ENCODE results near the gene CCDC24. TPM values are rescaled to one million over a fixed set of nuclear protein-coding genes. Genes with fewer than 3 reads are reported as not detected.

Gene CCDC24
- total RNA-seq, 5 donors from 2014 or later (not counting 1 experiment from before 2014, with no cell fraction given), result 0.50 to 4.3 (median 1.7) TPM

- H3K36me3 ChIP-seq (ENCODE audit: control insufficient read depth in 2 of 2, extremely low read depth in 1 of 2, insufficient read depth in 1 of 2, low read length in 1 of 2), result peaks cover 3 to 41% of the 10 kb centered on the region in 2 donors
- H3K4me1 Mint-ChIP-seq, result peaks cover 57 to 65% (median 58%) of the 10 kb centered on the region in 3 donors
- under 1% methylated on average over 85 of the region's 93 CpGs for WGBS (ENCODE audit: insufficient coverage)
- ChIA-PET POLR2A (interaction anchor here in 1 of 2 donors (0.5 to 0.6 kb wide), 2 partner anchors 14 to 38 kb away, joined by 5 to 6 read pairs; no protein-coding TSS in a partner anchor), CTCF (interaction anchor here in 1 of 2 donors (1.1 kb wide), 1 partner anchor 29 kb away, joined by 3 read pairs; no protein-coding TSS in a partner anchor)
- peak within 1 kb of the TSS; percentile 91 to 99 for H3K4me3 ChIP-seq (ENCODE audit: control insufficient read depth in 1 of 2, extremely low read depth in 1 of 2, low read length in 1 of 2)
- H3K27ac Mint-ChIP-seq, result peak within 1 kb of the TSS; percentile 94 to 97
- no peaks in the 10 kb centered on the region for H3K27me3 Mint-ChIP-seq
- H3K27ac ChIP-seq (ENCODE audit: low read length), result peak within 1 kb of the TSS; percentile 80
- H3K4me1 ChIP-seq (ENCODE audit: control insufficient read depth in 1 of 2, extremely low read depth in 1 of 2, insufficient read depth in 2 of 2, low read length in 2 of 2), result peaks cover 18 to 61% of the 10 kb centered on the region in 2 experiments
- H3K36me3 Mint-ChIP-seq, result peaks cover 26% of the 10 kb centered on the region
- H3K27me3 ChIP-seq (replicated peaks in 1 of 2; ENCODE audit: control insufficient read depth in 2 of 2, extremely low read depth in 1 of 2, insufficient read depth in 2 of 2, low read length in 1 of 2), result peaks cover 0 to 11% of the 10 kb centered on the region in 2 experiments
- DNase-seq (peak; percentile 80 to 96 (median 91)), ATAC-seq (replicated peaks in 1 of 4) (peak; percentile 78 to 82 (median 80))
- no peaks in the 10 kb centered on the region for H3K9me3 ChIP-seq
- H3K9me3 Mint-ChIP-seq, result no peaks in the 10 kb centered on the region
- peak within 1 kb of the TSS; percentile 88 to 90 (median 88) for H3K4me3 Mint-ChIP-seq
These were observed 16.8 kb upstream of the CCDC24 start, which contains the start of gene ATP6V0B for GRCh38 chr1:43974443-43975248. Gene ATP6V0B (plus strand): TSS chr1:43974960. CDS start chr1:43975041, 81 bp downstream.

- peak overlapping the region; percentile 91 to 99 for H3K4me3 ChIP-seq (ENCODE audit: control insufficient read depth in 1 of 2, extremely low read depth in 1 of 2, low read length in 1 of 2)
- Mint-ChIP-seq H3K4me1 (peaks cover 50 to 62% (median 56%) of the 10 kb centered on the region in 3 donors), H3K36me3 (peaks cover 26% of the 10 kb centered on the region), H3K27ac (peak overlapping the region; percentile 68 to 75), H3K4me3 (peak overlapping the region; percentile 88 to 90 (median 88)), H3K27me3 (peaks cover 0 to under 1% of the 10 kb centered on the region in 2 donors), H3K9me3 (no peaks in the 10 kb centered on the region)
- peak overlapping the region; percentile 80 for H3K27ac ChIP-seq (ENCODE audit: low read length)
- ChIA-PET POLR2A (interaction anchor here (0.5 to 0.6 kb wide), 3 partner anchors 13 to 698 kb away, joined by 4 to 6 read pairs (median 5); no protein-coding TSS in a partner anchor), CTCF (interaction anchor here in 1 of 2 donors (0.6 to 1.1 kb wide), 2 partner anchors 30 to 72 kb away, joined by 3 to 4 read pairs; no protein-coding TSS in a partner anchor)
- peaks cover 3 to 41% of the 10 kb centered on the region in 2 donors for H3K36me3 ChIP-seq (ENCODE audit: control insufficient read depth in 2 of 2, extremely low read depth in 1 of 2, insufficient read depth in 1 of 2, low read length in 1 of 2)
- peak in 28 of 35 experiments; percentile 17 to 71 (median 36) for DNase-seq
- H3K27me3 ChIP-seq (replicated peaks in 1 of 2; ENCODE audit: control insufficient read depth in 2 of 2, extremely low read depth in 1 of 2, insufficient read depth in 2 of 2, low read length in 1 of 2), result peaks cover 0 to 18% of the 10 kb centered on the region in 2 experiments
- under 1% methylated on average over 27 of the region's 34 CpGs for WGBS (ENCODE audit: insufficient coverage)
- no peaks in the 10 kb centered on the region for H3K9me3 ChIP-seq
- peaks cover 15 to 61% of the 10 kb centered on the region in 2 experiments for H3K4me1 ChIP-seq (ENCODE audit: control insufficient read depth in 1 of 2, extremely low read depth in 1 of 2, insufficient read depth in 2 of 2, low read length in 2 of 2)
- ATAC-seq (replicated peaks in 1 of 4), result peak in 3 of 4 experiments; percentile 2 to 22 (median 11)
These were observed 16.0 kb upstream of the CCDC24 start for GRCh38 chr1:43975249-43975961.

GRCh38 chr1:43976045-43976444 lies 15.4 kb upstream of the CCDC24 start:
- Histone ChIP-seq H3K4me1 (ENCODE audit: control insufficient read depth in 1 of 2, extremely low read depth in 1 of 2, insufficient read depth in 2 of 2, low read length in 2 of 2) (peaks cover 13 to 56% of the 10 kb centered on the region in 2 experiments), H3K9me3 (no peaks in the 10 kb centered on the region), H3K36me3 (ENCODE audit: control insufficient read depth in 2 of 2, extremely low read depth in 1 of 2, insufficient read depth in 1 of 2, low read length in 1 of 2) (peaks cover 3 to 39% of the 10 kb centered on the region in 2 donors), H3K27ac (ENCODE audit: low read length) (no peak overlapping the region), H3K4me3 (ENCODE audit: control insufficient read depth in 1 of 2, extremely low read depth in 1 of 2, low read length in 1 of 2) (peak overlapping the region; percentile 91 to 99), H3K27me3 (replicated peaks in 1 of 2; ENCODE audit: control insufficient read depth in 2 of 2, extremely low read depth in 1 of 2, insufficient read depth in 2 of 2, low read length in 1 of 2) (peaks cover 0 to 24% of the 10 kb centered on the region in 2 experiments)
- Mint-ChIP-seq H3K4me1 (peaks cover 44 to 59% (median 53%) of the 10 kb centered on the region in 3 donors), H3K36me3 (peaks cover 26% of the 10 kb centered on the region), H3K4me3 (peak overlapping the region; percentile 88 to 90 (median 88)), H3K27me3 (peaks cover 0 to 5% of the 10 kb centered on the region in 2 donors), H3K27ac (peak overlapping the region; percentile 68 to 75), H3K9me3 (no peaks in the 10 kb centered on the region)
- POLR2A ChIA-PET, result no interaction called here
- no peak for ATAC-seq (replicated peaks in 1 of 4)
- CTCF ChIA-PET, result interaction anchor here in 1 of 2 donors (0.6 kb wide), 1 partner anchor 71 kb away, joined by 4 read pairs; no protein-coding TSS in a partner anchor
- no peak for DNase-seq
- 100% methylated on average over 1 of the region's 4 CpGs for WGBS (ENCODE audit: insufficient coverage)

GRCh38 chr1:43976890-43977289 lies 14.5 kb upstream of the CCDC24 start:
- DNase-seq, result no peak
- WGBS (ENCODE audit: insufficient coverage), result 96% methylated on average over 8 of the region's 8 CpGs

GRCh38 chr1:43977376-43978263 lies 13.8 kb upstream of the CCDC24 start:
- no peak overlapping the region for H3K27ac ChIP-seq (ENCODE audit: low read length)
- H3K27ac Mint-ChIP-seq, result peak overlapping the region in 1 of 2 donors; percentile 12
- H3K4me3 ChIP-seq (ENCODE audit: control insufficient read depth in 1 of 2, extremely low read depth in 1 of 2, low read length in 1 of 2), result no peak overlapping the region
- no peak for DNase-seq
- H3K9me3 ChIP-seq, result no peaks in the 10 kb centered on the region
- ChIA-PET POLR2A (no interaction called here), CTCF (interaction anchor here (0.6 to 0.9 kb wide), 2 partner anchors 59 to 62 kb away, joined by 3 to 4 read pairs; no protein-coding TSS in a partner anchor)
- ATAC-seq (replicated peaks in 1 of 4), result no peak
- H3K36me3 Mint-ChIP-seq, result peaks cover 20% of the 10 kb centered on the region
- H3K36me3 ChIP-seq (ENCODE audit: control insufficient read depth in 2 of 2, extremely low read depth in 1 of 2, insufficient read depth in 1 of 2, low read length in 1 of 2), result peaks cover 3 to 27% of the 10 kb centered on the region in 2 donors
- peaks cover 0 to 28% of the 10 kb centered on the region in 2 experiments for H3K27me3 ChIP-seq (replicated peaks in 1 of 2; ENCODE audit: control insufficient read depth in 2 of 2, extremely low read depth in 1 of 2, insufficient read depth in 2 of 2, low read length in 1 of 2)
- WGBS (ENCODE audit: insufficient coverage), result 99% methylated on average over 4 of the region's 9 CpGs
- no peaks in the 10 kb centered on the region for H3K9me3 Mint-ChIP-seq
- peaks cover 0 to 5% of the 10 kb centered on the region in 2 donors for H3K27me3 Mint-ChIP-seq
- peaks cover 41 to 56% (median 51%) of the 10 kb centered on the region in 3 donors for H3K4me1 Mint-ChIP-seq
- H3K4me3 Mint-ChIP-seq, result peak overlapping the region; percentile 37 to 90 (median 88)
- H3K4me1 ChIP-seq (ENCODE audit: control insufficient read depth in 1 of 2, extremely low read depth in 1 of 2, insufficient read depth in 2 of 2, low read length in 2 of 2), result peaks cover 13 to 48% of the 10 kb centered on the region in 2 experiments

More at GRCh38 chr1:43976890-43977289, 14.5 kb upstream of the CCDC24 start:
- POLR2A ChIA-PET, result no interaction called here
- Histone ChIP-seq H3K36me3 (ENCODE audit: control insufficient read depth in 2 of 2, extremely low read depth in 1 of 2, insufficient read depth in 1 of 2, low read length in 1 of 2) (peaks cover 3 to 34% of the 10 kb centered on the region in 2 donors), H3K4me1 (ENCODE audit: control insufficient read depth in 1 of 2, extremely low read depth in 1 of 2, insufficient read depth in 2 of 2, low read length in 2 of 2) (peaks cover 13 to 48% of the 10 kb centered on the region in 2 experiments), H3K9me3 (no peaks in the 10 kb centered on the region), H3K27ac (ENCODE audit: low read length) (no peak overlapping the region), H3K27me3 (replicated peaks in 1 of 2; ENCODE audit: control insufficient read depth in 2 of 2, extremely low read depth in 1 of 2, insufficient read depth in 2 of 2, low read length in 1 of 2) (peaks cover 0 to 28% of the 10 kb centered on the region in 2 experiments), H3K4me3 (ENCODE audit: control insufficient read depth in 1 of 2, extremely low read depth in 1 of 2, low read length in 1 of 2) (peak overlapping the region in 1 of 2 donors; percentile 10)
- CTCF ChIA-PET, result interaction anchor here (0.6 to 0.9 kb wide), 2 partner anchors 60 to 62 kb away, joined by 3 to 4 read pairs; no protein-coding TSS in a partner anchor
- H3K9me3 Mint-ChIP-seq, result no peaks in the 10 kb centered on the region
- H3K4me1 Mint-ChIP-seq, result peaks cover 41 to 56% (median 51%) of the 10 kb centered on the region in 3 donors
- peaks cover 25% of the 10 kb centered on the region for H3K36me3 Mint-ChIP-seq
- ATAC-seq (replicated peaks in 1 of 4), result no peak
- no peak overlapping the region for H3K27ac Mint-ChIP-seq
- peak overlapping the region; percentile 88 to 90 (median 88) for H3K4me3 Mint-ChIP-seq
- peaks cover 0 to 5% of the 10 kb centered on the region in 2 donors for H3K27me3 Mint-ChIP-seq
